Ovary (tissue), 3 donors: Measurements from ENCODE around the gene RASD1.

Source experiments
- CTCF ChIP-seq, 3 donors: fragments of 450-650 bp in 2 of 3; fragments of 200-600 bp in 1 of 3; IDR thresholded peaks; one replicate each; pipeline versions ENCODE4 v1.5.1 to v1.8.0; 2016 to 2022; ENCODE audit warnings: antibody characterized with exemption in 3 of 3, mild to moderate bottlenecking in 1 of 3
- POLR2A ChIP-seq: fragments of 450-650 bp; IDR thresholded peaks from one replicate; pipeline ENCODE4 v1.6.1; 2017; ENCODE audit warnings: antibody characterized with exemption, mild to moderate bottlenecking, moderate library complexity
- donor health status: DM: no; HTN: no; CAD: no.

GRCh38 chr17:17531156-17531555 is 35.0 kb upstream of the RASD1 start:
- TF ChIP-seq CTCF (IDR thresholded peaks at IDR 0.05) (no peak), POLR2A (no peak)
